GM19468 (cell line): ENCODE measurements around the gene TM9SF2.
A peak's percentile ranks its signal among the peaks of the same experiment; 100 is the strongest.
"Not testable (repeated sequence)": the region's sequence is repeated elsewhere in the genome, so short reads cannot be mapped to it uniquely, and the experiment has no call there.

Experiments
- ATAC-seq: cut with Tn5 transposase; IDR thresholded peaks from one replicate; pipeline ENCODE4 v1.9.1; 2021; ENCODE audit warnings: mild to moderate bottlenecking, moderate library complexity, moderate number of reproducible peaks; ENCODE audit not compliant: unreplicated experiment; ENCODE audit errors: extremely low read depth

Gene TM9SF2

GRCh38 chr13:99501184-99501847 lies at the start of gene TM9SF2:
Gene TM9SF2 (plus strand): TSS chr13:99501472. CDS start chr13:99501607, 135 bp downstream.
- peak; percentile 11 for ATAC-seq

GRCh38 chr13:99454518-99455183 lies 46.6 kb upstream of the TM9SF2 start:
- ATAC-seq, result no peak

GRCh38 chr13:99459099-99459850 lies 42.0 kb upstream of the TM9SF2 start:
- ATAC-seq, result no peak

GRCh38 chr13:99460802-99461201 lies 40.5 kb upstream of the TM9SF2 start:
- not testable (repeated sequence) for ATAC-seq

GRCh38 chr13:99463646-99464397 lies 37.5 kb upstream of the TM9SF2 start:
- ATAC-seq, result no peak

GRCh38 chr13:99464441-99464949 lies 36.8 kb upstream of the TM9SF2 start:
- ATAC-seq, result no peak

- no peak for ATAC-seq
Observed at GRCh38 chr13:99465454-99465853, 35.8 kb upstream of the TM9SF2 start.

- no peak for ATAC-seq
Observed at GRCh38 chr13:99467764-99468163, 33.5 kb upstream of the TM9SF2 start.

- ATAC-seq, result no peak
Observed at GRCh38 chr13:99469041-99469440, 32.2 kb upstream of the TM9SF2 start.

- ATAC-seq, result no peak
Observed at GRCh38 chr13:99470027-99470426, 31.2 kb upstream of the TM9SF2 start.

GRCh38 chr13:99471221-99472121 lies 29.8 kb upstream of the TM9SF2 start:
- no peak for ATAC-seq

GRCh38 chr13:99472122-99472440 lies 29.2 kb upstream of the TM9SF2 start:
- no peak for ATAC-seq

- no peak for ATAC-seq
Observed at GRCh38 chr13:99473515-99473914, 27.8 kb upstream of the TM9SF2 start.

- no peak for ATAC-seq
Observed at GRCh38 chr13:99476648-99477047, 24.6 kb upstream of the TM9SF2 start.

- no peak for ATAC-seq
Observed at GRCh38 chr13:99477493-99477892, 23.8 kb upstream of the TM9SF2 start.

- ATAC-seq, result no peak
Observed at GRCh38 chr13:99481366-99481765, 19.9 kb upstream of the TM9SF2 start.

- no peak for ATAC-seq
Observed at GRCh38 chr13:99484473-99484872, 16.8 kb upstream of the TM9SF2 start.

- no peak for ATAC-seq
Observed at GRCh38 chr13:99486996-99487395, 14.3 kb upstream of the TM9SF2 start.

- no peak for ATAC-seq
Observed at GRCh38 chr13:99489028-99489427, 12.2 kb upstream of the TM9SF2 start.
